Activated T-cell treated with anti-CD3 and anti-CD28 coated beads, Interleukin-2, amount 50 U/mL, for 72 hours (primary cell): ENCODE measurements around the gene SP8. TPM values are rescaled to one million over a fixed set of nuclear protein-coding genes. Genes with fewer than 3 reads are reported as not detected.
A peak's percentile ranks its signal among the peaks of the same experiment; 100 is the strongest.

ENCODE experiments used
- ATAC-seq, 2 donors: fragments of 150-1000 bp; cut with Tn5 transposase; replicated peaks in 1 of 2; 2 replicates each; pipeline ENCODE4 v1.10.0; 2021; ENCODE audit warnings: moderate library complexity in 2 of 2, mild to moderate bottlenecking in 1 of 2
- DNase-seq, 2 donors: peaks; one replicate each; pipeline ENCODE4 v3.0.0; 2021 to 2022; ENCODE audit warnings: mixed read lengths in 1 of 2
- H3K27ac Mint-ChIP-seq: one replicate; pipeline ENCODE4 v1.8.0; 2022; ENCODE audit warnings: mild to moderate bottlenecking, moderate library complexity, mixed read lengths
- H3K27me3 Mint-ChIP-seq: one replicate; pipeline ENCODE4 v1.8.0; 2022; ENCODE audit warnings: low read depth, mixed read lengths
- H3K36me3 Mint-ChIP-seq, 2 donors: one replicate each; pipeline ENCODE4 v1.8.0; 2022; ENCODE audit warnings: mixed read lengths in 2 of 2, mild to moderate bottlenecking in 1 of 2; ENCODE audit not compliant: insufficient read depth in 2 of 2
- H3K4me1 Mint-ChIP-seq: one replicate; pipeline ENCODE4 v1.8.0; 2022; ENCODE audit warnings: low read depth, mixed read lengths
- H3K4me3 Mint-ChIP-seq, 2 donors: one replicate each; pipeline ENCODE4 v1.8.0; 2022; ENCODE audit warnings: mild to moderate bottlenecking in 2 of 2, mixed read lengths in 2 of 2, moderate library complexity in 2 of 2
- H3K9me3 Mint-ChIP-seq, 2 donors: one replicate each; pipeline ENCODE4 v1.8.0; 2022; ENCODE audit warnings: mixed read lengths in 2 of 2
- total RNA-seq, 2 donors: library from RNA; stranded (reverse); gene quantifications; one replicate each; pipeline ENCODE4 v1.2.3, GENCODE V29; 2022

Gene SP8
- total RNA-seq, 2 donors from 2014 or later, result not detected

GRCh38 chr7:20790375-20790774, 3.7 kb upstream of the SP8 start:
- Mint-ChIP-seq H3K36me3 (peaks cover 0 to 11% of the 10 kb centered on the region in 2 donors), H3K4me1 (peaks cover 30% of the 10 kb centered on the region), H3K4me3 (peak overlapping the region in 1 of 2 donors; percentile 17), H3K27me3 (peaks cover 87% of the 10 kb centered on the region), H3K27ac (peak overlapping the region; percentile 40), H3K9me3 (peaks cover 0 to 2% of the 10 kb centered on the region in 2 donors)
- ATAC-seq, result no peak
- DNase-seq, result no peak

- H3K4me3 Mint-ChIP-seq, result no peak overlapping the region
- peaks cover 83% of the 10 kb centered on the region for H3K27me3 Mint-ChIP-seq
- DNase-seq (no peak), ATAC-seq (no peak)
- peaks cover 2 to 4% of the 10 kb centered on the region in 2 donors for H3K9me3 Mint-ChIP-seq
- H3K27ac Mint-ChIP-seq, result no peak overlapping the region
- peaks cover 4 to 11% of the 10 kb centered on the region in 2 donors for H3K36me3 Mint-ChIP-seq
- peaks cover 37% of the 10 kb centered on the region for H3K4me1 Mint-ChIP-seq
These were observed 1.8 kb upstream of the SP8 start for GRCh38 chr7:20788420-20788990.

DNA sequence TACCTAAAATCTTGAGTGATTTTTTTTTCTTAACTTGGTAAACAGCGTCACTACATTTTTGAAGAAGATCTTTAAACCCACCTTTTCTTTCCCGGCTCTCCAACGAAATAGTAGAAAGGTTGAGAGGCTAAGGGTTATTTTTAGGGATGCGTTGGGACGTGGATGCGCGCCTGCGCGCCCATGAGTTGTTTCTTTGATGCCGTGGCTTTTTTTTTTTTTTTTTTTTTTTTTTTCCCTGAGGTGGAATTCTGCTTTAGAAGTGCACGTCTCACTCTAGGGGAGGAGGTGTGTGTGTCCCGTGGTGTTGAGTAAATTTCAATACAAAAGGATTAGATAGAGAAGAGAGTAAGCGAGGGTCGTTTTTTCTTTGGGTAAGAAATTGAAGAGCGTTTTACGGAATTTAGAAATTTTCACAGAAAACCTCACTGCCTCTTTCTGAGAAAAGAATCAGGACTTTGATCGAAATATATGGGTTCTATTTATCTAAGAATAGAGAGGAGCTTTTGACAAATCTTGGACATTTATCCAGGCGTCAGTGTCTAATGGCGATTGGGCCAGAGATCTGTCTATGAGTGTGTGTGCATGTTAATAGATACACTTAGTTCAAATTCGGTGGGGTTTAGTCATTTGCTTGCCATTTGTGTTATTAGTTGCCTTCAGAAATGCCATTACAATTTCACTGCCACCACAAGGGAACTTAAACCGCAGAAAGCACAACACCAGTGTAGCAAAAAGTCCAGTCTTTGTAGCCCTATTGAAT, 1.2 kb upstream of the SP8 start:
- DNase-seq, result no peak
- Mint-ChIP-seq H3K36me3 (peaks cover 4 to 9% of the 10 kb centered on the region in 2 donors), H3K27ac (peak overlapping the region; percentile 43)

DNA sequence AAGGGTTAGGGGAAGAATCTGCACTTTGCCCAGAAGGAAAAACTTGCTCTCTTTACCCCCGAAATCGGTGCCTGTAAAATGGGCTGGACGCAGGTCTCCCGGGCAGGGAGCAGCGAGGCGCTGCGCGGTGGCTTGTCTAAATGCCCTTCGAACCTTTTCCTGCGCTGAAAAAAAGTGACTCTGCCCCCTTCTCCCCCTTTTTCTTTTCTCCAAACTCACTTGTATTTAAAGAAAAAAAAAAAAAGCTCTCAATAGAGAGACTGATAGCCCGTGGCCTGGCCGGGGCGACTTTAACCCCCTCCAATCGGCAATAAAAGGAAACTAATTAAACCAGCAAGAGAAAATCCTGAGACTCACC, 286 bp downstream of the SP8 start:
- Mint-ChIP-seq H3K36me3 (peaks cover 4 to 9% of the 10 kb centered on the region in 2 donors), H3K27ac (peak overlapping the region; percentile 77)

More for the DNA sequence above, 1.2 kb upstream of the SP8 start:
- Mint-ChIP-seq H3K9me3 (peaks cover 2 to 4% of the 10 kb centered on the region in 2 donors), H3K27me3 (peaks cover 81% of the 10 kb centered on the region), H3K4me1 (peaks cover 38% of the 10 kb centered on the region), H3K4me3 (peak overlapping the region in 1 of 2 donors; percentile 86)
- no peak for ATAC-seq

DNA sequence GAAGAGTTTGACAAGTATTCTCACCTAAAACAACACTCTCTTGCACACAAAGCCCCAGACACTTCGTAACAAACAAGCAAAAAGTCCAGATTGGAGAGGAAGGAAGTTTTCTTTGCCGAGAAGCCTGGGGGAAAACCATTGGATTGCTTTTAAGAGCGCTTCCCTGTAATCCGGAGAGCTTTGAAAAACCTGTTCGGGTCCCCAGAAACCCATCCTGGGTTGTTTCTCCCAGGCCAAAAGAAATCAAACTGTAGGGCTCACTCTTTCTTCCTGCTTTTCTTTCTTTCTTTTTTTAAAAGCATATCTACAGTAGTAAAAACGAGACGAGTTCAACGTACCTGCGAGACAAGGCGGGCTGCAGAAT, 655 bp downstream of the SP8 start:
- DNase-seq (no peak), ATAC-seq (no peak)
- peaks cover 80% of the 10 kb centered on the region for H3K27me3 Mint-ChIP-seq
- H3K27ac Mint-ChIP-seq, result peak overlapping the region; percentile 84
- H3K4me1 Mint-ChIP-seq, result peaks cover 28% of the 10 kb centered on the region
- H3K4me3 Mint-ChIP-seq, result peak overlapping the region; percentile 83 to 86
- peaks cover 4 to 9% of the 10 kb centered on the region in 2 donors for H3K36me3 Mint-ChIP-seq
- H3K9me3 Mint-ChIP-seq, result peaks cover 2 to 4% of the 10 kb centered on the region in 2 donors

More for the DNA sequence above, 286 bp downstream of the SP8 start:
- H3K9me3 Mint-ChIP-seq, result peaks cover 2 to 4% of the 10 kb centered on the region in 2 donors
- DNase-seq, result no peak
- H3K4me1 Mint-ChIP-seq, result peaks cover 32% of the 10 kb centered on the region
- ATAC-seq, result no peak
- peaks cover 81% of the 10 kb centered on the region for H3K27me3 Mint-ChIP-seq
- peak overlapping the region; percentile 83 to 86 for H3K4me3 Mint-ChIP-seq

- H3K27me3 Mint-ChIP-seq, result peaks cover 80% of the 10 kb centered on the region
- peaks cover 27% of the 10 kb centered on the region for H3K4me1 Mint-ChIP-seq
- peaks cover 4 to 9% of the 10 kb centered on the region in 2 donors for H3K36me3 Mint-ChIP-seq
- ATAC-seq (peak in 1 of 2 donors; percentile 16), DNase-seq (no peak)
- peak overlapping the region; percentile 84 for H3K27ac Mint-ChIP-seq
- peaks cover 2 to 4% of the 10 kb centered on the region in 2 donors for H3K9me3 Mint-ChIP-seq
- peak overlapping the region; percentile 83 to 86 for H3K4me3 Mint-ChIP-seq
These were observed 1.3 kb downstream of the SP8 start for GRCh38 chr7:20785157-20786048.

DNA sequence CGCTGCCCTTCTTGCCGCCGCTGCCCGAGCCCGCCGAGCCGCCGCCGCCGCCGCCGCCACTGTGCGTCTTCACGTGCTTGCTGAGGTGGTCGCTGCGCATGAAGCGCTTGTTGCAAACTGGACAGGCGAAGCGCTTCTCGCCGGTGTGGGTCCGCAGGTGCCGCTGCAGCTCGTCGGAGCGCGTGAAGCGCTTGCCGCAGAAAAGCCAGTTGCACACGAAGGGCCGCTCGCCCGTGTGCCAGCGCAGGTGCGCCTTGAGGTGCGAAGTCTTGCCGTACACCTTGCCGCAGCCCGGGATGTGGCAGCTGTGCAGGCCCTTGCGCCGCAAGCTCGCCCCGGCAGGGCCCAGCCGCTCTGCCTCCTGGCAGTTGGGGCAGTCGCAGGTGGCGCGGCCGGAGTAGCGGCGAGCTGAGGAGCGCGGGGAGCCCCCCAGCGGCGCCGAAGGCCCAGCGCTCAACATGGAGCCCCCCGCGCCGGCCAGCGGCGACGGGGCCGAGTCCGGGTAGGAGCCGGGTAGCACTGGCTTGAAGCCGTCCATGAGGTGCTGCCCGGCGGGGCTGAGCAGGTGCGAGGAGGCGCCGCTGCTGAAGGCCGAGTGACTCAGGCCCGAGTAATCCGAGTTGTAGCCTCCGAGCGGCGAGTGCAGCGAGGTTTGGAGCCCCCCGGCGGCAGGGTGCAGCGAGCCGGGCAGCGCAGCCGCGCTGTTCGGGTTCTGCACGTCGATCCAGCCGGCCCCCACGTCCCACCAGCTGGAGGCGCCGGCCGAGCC, 2.1 kb downstream of the SP8 start:
- H3K4me3 Mint-ChIP-seq, result peak overlapping the region; percentile 20 to 83
- DNase-seq (no peak), ATAC-seq (peak; percentile 39 to 53)
- H3K27me3 Mint-ChIP-seq, result peaks cover 80% of the 10 kb centered on the region
- no peak overlapping the region for H3K27ac Mint-ChIP-seq
- peaks cover 27% of the 10 kb centered on the region for H3K4me1 Mint-ChIP-seq
- peaks cover 2% of the 10 kb centered on the region in 2 donors for H3K9me3 Mint-ChIP-seq
- H3K36me3 Mint-ChIP-seq, result peaks cover 7 to 8% of the 10 kb centered on the region in 2 donors

GRCh38 chr7:20783700-20784387, 2.8 kb downstream of the SP8 start:
- H3K27ac Mint-ChIP-seq, result peak overlapping the region; percentile 94
- peaks cover 2% of the 10 kb centered on the region in 2 donors for H3K9me3 Mint-ChIP-seq
- H3K4me1 Mint-ChIP-seq, result peaks cover 27% of the 10 kb centered on the region
- peak; percentile 64 to 67 for ATAC-seq
- H3K4me3 Mint-ChIP-seq, result peak overlapping the region; percentile 77 to 79
- peaks cover 83% of the 10 kb centered on the region for H3K27me3 Mint-ChIP-seq
- peak in 1 of 2 donors; percentile 50 for DNase-seq
- H3K36me3 Mint-ChIP-seq, result peaks cover 7 to 10% of the 10 kb centered on the region in 2 donors

DNA sequence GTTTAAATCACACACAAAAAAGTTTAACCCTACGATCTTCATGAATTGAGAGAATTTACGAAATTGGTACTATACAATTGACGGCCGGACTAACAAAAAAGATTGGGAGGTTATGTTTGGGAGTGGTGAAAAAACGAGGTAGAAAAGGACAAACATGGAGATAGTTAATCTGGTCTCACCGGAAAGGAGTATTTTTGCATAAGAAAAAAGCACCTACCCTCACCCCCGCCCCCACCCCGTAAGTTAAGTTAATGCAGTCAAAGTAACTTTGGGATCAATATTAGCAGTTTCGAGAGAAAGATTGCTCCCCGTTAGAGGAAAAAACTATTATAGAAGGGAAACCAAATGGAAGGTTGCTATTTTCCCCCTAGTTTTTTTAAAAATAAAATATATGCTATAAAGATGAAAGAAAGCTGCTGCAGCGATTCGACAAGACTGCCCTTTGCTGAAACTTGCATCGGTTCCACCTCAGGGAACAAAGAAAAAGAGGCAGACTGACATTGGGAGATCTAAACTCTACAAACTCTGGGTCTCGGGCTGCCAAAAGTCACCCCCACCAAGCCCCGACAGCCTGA, 3.5 kb downstream of the SP8 start:
- Mint-ChIP-seq H3K36me3 (peaks cover 7 to 10% of the 10 kb centered on the region in 2 donors), H3K27ac (peak overlapping the region; percentile 41), H3K4me3 (peak overlapping the region; percentile 77 to 79), H3K27me3 (peaks cover 79% of the 10 kb centered on the region), H3K4me1 (peaks cover 27% of the 10 kb centered on the region), H3K9me3 (peaks cover 2% of the 10 kb centered on the region in 2 donors)
- DNase-seq (no peak), ATAC-seq (no peak)

- Mint-ChIP-seq H3K27ac (no peak overlapping the region), H3K4me3 (no peak overlapping the region), H3K4me1 (peaks cover 20% of the 10 kb centered on the region), H3K9me3 (peaks cover 2% of the 10 kb centered on the region in 2 donors), H3K27me3 (peaks cover 84% of the 10 kb centered on the region), H3K36me3 (peaks cover 4 to 16% of the 10 kb centered on the region in 2 donors)
- ATAC-seq, result no peak
- no peak for DNase-seq
These were observed 7.6 kb downstream of the SP8 start for GRCh38 chr7:20779041-20779440.

DNA sequence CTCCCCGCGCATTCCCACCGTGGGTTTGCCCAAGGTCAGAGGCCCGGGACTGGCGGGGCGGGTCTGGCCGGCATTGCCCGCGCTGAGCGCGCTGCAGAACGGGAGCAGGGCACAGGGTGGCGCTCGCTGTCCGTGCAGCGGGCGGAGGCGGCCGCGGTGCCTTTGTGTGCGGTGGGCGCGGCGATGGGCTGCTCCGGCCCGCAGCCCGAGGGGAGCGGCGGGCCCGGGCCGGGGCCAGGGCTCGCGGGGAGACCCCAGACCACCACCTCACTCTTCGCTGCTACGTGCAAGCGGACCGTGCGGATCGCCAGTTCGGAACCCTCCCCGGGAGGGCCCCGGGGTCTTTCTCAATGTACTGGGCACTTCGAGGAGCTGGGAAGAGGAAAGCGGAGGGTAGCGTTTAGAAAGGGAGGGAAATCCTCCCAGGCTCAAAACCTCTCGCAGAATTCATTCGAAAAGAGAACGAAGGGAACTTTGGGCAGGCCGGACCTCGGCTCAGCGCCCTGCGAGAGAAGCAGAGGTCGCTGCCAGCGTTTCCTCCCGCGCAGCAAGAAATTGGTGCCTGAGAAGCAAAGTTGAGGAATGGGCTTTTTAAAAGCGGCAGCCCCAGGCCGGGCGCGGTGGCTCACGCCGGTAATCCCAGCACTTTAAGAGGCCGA, 8.5 kb downstream of the SP8 start:
- DNase-seq (peak; percentile 47 to 60), ATAC-seq (peak; percentile 84 to 90)
- peaks cover 15% of the 10 kb centered on the region for H3K4me1 Mint-ChIP-seq
- H3K27me3 Mint-ChIP-seq, result peaks cover 83% of the 10 kb centered on the region
- peaks cover 1 to 13% of the 10 kb centered on the region in 2 donors for H3K36me3 Mint-ChIP-seq
- H3K4me3 Mint-ChIP-seq, result peak overlapping the region; percentile 61 to 85
- H3K9me3 Mint-ChIP-seq, result no peaks in the 10 kb centered on the region
- H3K27ac Mint-ChIP-seq, result no peak overlapping the region
